NCI-H510A treated with DMSO at 0.1 percent for 48 hours (cell line): ENCODE data around the gene CDCA3.

Source experiments
- DNase-seq: peaks from one replicate; lab custom pipeline; 2025; lab: John Stamatoyannopoulos, UW

The CDCA3 gene

GRCh38 chr12:6831450-6831995, 19.6 kb downstream of the CDCA3 start:
- DNase-seq = no peak

GRCh38 chr12:6830999-6831398, 20.1 kb downstream of the CDCA3 start:
- DNase-seq = no peak

GRCh38 chr12:6830286-6830890, 20.7 kb downstream of the CDCA3 start:
- no peak for DNase-seq

GRCh38 chr12:6829536-6830220, 21.4 kb downstream of the CDCA3 start:
- no peak for DNase-seq

- DNase-seq = no peak
Measured at GRCh38 chr12:6828781-6829535, 22.1 kb downstream of the CDCA3 start.

GRCh38 chr12:6827982-6828780, 22.9 kb downstream of the CDCA3 start, which contains the start of gene P3H3:
TSS of gene P3H3 (plus strand) at chr12:6828407. CDS start at chr12:6828441, 34 bp downstream.
- DNase-seq = peak; percentile 23

- peak; percentile 38 for DNase-seq
Measured at GRCh38 chr12:6827437-6827911, 23.6 kb downstream of the CDCA3 start.

- no peak for DNase-seq
Measured at GRCh38 chr12:6826734-6827436, 24.2 kb downstream of the CDCA3 start.

- no peak for DNase-seq
Measured at GRCh38 chr12:6826125-6826733, 24.9 kb downstream of the CDCA3 start.

GRCh38 chr12:6825398-6826124, 25.5 kb downstream of the CDCA3 start:
- peak; percentile 69 for DNase-seq

- DNase-seq = no peak
Measured at GRCh38 chr12:6824901-6825381, 26.1 kb downstream of the CDCA3 start.

- DNase-seq = no peak
Measured at GRCh38 chr12:6824085-6824775, 26.9 kb downstream of the CDCA3 start.

GRCh38 chr12:6823182-6824084, 27.7 kb downstream of the CDCA3 start:
- DNase-seq = no peak

GRCh38 chr12:6822426-6823135, 28.5 kb downstream of the CDCA3 start:
- no peak for DNase-seq

GRCh38 chr12:6821591-6822425, 29.3 kb downstream of the CDCA3 start, which contains the start of gene GPR162:
TSS of gene GPR162 (plus strand) at chr12:6821821. CDS start at chr12:6823899, 2,078 bp downstream.
- peak; percentile 43 for DNase-seq

- no peak for DNase-seq
Measured at GRCh38 chr12:6820166-6820565, 30.9 kb downstream of the CDCA3 start.
